Astrocyte of the spinal cord (primary cell): Measurements from ENCODE around the gene CCDC191.

Source experiments
- DNase-seq: peaks from one replicate; pipeline ENCODE4 v3.0.0; 2011; ENCODE audit warnings: low read depth, low spot score
- H3K4me3 ChIP-seq: 2 replicates; pipeline ENCODE4 v1.5.1; 2011; ENCODE audit warnings: low read depth, mild to moderate bottlenecking, low read length, moderate library complexity
- in situ Hi-C: cut with HindIII; loops from 2 replicates; pipeline ENCODE4 v1.10.0; 2017; ENCODE audit warnings: low sequenced_read_pairs
- TF ChIP-seq, protein P1 (sequence below): IDR thresholded peaks from 2 replicates; pipeline ENCODE4 v1.5.1; 2012; ENCODE audit warnings: low read depth, mild to moderate bottlenecking, low read length, inconsistent platforms

Gene CCDC191

DNA sequence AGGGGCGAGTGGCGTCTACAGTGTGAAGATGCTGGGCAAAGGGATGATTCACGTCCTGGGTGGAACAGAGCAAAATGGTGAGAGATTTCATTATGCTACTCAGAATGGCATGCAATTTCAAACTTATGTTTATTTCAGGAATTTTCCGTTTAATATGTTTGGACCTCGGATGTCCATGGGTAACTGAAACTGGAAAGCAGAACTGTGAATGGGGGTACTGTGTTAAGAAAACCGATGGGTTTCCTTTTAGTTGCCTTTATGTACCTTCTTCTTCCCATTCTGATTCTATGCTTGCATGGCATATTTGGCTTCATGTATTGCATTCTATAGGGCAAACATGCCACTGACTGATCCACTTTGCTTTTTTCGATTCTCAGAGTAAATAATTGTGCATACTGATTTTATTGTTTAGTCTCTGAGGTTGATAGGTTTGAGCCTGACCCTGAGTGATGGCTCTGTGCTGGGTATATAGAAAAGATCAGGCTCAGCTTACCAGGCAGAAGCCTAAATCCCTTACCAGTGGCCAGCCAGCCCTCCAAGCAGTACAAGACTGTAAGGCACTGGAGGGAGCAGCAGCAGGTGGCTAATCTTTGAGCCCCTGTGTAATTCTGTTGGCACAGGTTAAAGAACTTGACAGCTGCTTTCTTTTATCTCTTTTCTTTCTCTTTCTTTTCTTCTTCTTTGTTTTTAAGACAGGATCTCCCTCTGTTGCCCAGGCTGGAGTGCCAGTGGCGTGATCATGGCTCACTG is 4.8 kb upstream of the CCDC191 start:
- no peak for DNase-seq
- TF ChIP-seq, protein P1, sequence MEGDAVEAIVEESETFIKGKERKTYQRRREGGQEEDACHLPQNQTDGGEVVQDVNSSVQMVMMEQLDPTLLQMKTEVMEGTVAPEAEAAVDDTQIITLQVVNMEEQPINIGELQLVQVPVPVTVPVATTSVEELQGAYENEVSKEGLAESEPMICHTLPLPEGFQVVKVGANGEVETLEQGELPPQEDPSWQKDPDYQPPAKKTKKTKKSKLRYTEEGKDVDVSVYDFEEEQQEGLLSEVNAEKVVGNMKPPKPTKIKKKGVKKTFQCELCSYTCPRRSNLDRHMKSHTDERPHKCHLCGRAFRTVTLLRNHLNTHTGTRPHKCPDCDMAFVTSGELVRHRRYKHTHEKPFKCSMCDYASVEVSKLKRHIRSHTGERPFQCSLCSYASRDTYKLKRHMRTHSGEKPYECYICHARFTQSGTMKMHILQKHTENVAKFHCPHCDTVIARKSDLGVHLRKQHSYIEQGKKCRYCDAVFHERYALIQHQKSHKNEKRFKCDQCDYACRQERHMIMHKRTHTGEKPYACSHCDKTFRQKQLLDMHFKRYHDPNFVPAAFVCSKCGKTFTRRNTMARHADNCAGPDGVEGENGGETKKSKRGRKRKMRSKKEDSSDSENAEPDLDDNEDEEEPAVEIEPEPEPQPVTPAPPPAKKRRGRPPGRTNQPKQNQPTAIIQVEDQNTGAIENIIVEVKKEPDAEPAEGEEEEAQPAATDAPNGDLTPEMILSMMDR: no peak
- no peak overlapping the region for H3K4me3 ChIP-seq
- in situ Hi-C loops: no loop called here

DNA sequence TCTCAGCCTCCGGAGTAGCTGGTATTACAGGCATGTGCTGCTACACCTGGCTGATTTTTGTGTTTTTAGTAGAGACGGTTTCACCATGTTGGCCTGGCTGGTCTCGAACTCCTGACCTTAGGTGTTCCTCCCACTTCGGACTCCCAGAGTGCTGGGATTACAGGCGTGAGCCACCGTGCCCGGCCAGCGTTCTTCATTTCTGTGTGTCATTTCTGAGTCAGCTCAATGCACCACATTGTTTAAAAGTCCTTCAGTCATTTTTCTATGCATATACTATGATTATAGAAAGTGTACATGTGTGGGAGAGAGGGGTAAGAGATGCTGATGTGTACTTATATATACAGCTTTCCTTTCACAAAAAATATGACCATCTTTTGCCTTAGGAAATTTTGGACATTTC is 2.3 kb upstream of the CCDC191 start:
- TF ChIP-seq, protein P1: no peak
- H3K4me3 ChIP-seq: no peak overlapping the region
- no peak for DNase-seq
- in situ Hi-C loops: no loop called here

DNA sequence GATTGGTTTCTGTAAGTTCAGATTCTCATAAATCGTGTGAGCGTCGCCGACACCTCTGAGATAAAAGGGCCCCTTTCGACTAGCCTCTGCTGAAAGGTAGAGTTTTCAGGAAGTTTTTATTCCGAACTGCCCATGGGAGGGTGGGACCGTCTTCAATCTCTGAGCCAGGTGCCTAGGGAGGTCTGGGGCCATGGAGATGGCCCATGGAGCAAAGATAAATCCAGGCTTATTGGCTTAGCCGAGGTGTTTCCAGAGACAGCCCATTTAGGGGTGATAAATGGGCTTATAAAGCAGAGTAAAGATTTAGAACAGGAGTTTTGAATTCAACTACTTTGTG is 653 bp upstream of the CCDC191 start:
- TF ChIP-seq, protein P1: no peak
- H3K4me3 ChIP-seq: peak overlapping the region; percentile 96
- DNase-seq: no peak
- in situ Hi-C loops: no loop called here

DNA sequence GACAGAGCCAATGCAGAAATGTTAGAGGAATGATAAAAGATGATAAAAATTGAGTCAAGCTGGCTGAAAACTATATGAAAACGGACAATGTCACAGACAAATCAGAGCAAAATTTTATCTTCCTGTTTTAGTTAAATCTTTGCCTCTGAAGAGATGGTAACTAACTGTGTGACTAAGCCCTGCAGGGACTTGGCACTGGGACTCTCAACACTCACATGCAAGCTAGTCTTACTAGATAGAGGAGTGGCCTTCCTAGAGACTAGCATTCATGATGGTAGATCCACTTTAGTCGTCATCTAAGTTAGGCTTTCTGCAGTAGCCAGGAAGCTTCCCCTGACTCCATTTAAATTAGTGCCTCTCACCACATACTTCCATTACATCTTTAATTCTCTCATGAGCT is 4.1 kb downstream of the CCDC191 start:
- DNase-seq: no peak
- no peak overlapping the region for H3K4me3 ChIP-seq
- TF ChIP-seq, protein P1: no peak
- in situ Hi-C loops: no loop called here

DNA sequence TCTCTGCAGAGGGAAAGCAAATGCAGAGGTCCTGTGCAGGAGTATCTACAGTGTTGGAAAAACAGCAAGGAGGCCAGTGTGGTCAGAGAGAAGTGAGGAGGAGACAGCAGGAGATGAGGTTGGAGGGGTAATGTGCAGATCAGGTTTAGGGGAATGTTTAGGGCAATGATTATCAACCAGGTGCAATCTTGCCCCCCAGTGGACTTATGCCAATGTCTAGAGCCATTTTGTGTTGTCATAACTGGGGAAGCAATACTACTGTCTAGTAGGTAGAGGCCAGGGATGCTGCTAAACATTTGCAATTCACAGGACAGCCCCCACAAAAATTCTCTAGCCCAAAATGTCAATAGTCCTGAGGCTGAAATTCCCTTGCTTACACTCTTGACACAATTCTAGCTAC is 13.1 kb downstream of the CCDC191 start:
- TF ChIP-seq, protein P1: no peak

DNA sequence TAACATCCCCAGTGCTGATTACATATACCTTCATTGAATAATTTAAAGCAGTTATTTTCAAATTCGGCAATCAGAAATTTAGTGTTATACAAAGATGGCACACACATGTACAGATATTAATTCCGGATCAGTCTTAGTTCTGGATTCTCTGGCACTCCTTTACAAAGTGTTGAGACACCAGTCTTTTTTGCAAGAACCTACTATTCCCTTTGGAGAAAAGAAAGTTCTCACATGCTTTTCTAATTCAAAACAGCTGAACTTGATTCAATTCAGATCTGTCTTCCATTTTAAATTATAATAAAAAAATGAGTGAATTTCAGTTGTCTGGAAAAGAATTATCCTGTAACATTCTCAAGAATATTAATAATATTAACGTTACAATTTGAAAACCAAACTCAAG is 20.4 kb downstream of the CCDC191 start:
- DNase-seq: no peak
- TF ChIP-seq, protein P1: no peak
- in situ Hi-C loops: no loop called here
- H3K4me3 ChIP-seq: no peak overlapping the region

More for the DNA sequence above, 13.1 kb downstream of the CCDC191 start:
- no peak overlapping the region for H3K4me3 ChIP-seq
- in situ Hi-C loops: no loop called here
- no peak for DNase-seq
